B cell (primary cell): Measurements from ENCODE around the gene SMIM45.

Source experiments
- EZH2 ChIP-seq: IDR thresholded peaks from 2 replicates; pipeline ENCODE4 v1.6.1; 2012; ENCODE audit warnings: borderline replicate concordance, low read depth, mild to moderate bottlenecking, moderate library complexity, low read length; ENCODE audit not compliant: insufficient read depth, poor library complexity, severe bottlenecking
- TF ChIP-seq, protein P1 (sequence below): fragments of 200-600 bp; IDR thresholded peaks from one replicate; pipeline ENCODE4 v1.8.0; 2022; ENCODE audit warnings: antibody characterized with exemption, mild to moderate bottlenecking

DNA sequence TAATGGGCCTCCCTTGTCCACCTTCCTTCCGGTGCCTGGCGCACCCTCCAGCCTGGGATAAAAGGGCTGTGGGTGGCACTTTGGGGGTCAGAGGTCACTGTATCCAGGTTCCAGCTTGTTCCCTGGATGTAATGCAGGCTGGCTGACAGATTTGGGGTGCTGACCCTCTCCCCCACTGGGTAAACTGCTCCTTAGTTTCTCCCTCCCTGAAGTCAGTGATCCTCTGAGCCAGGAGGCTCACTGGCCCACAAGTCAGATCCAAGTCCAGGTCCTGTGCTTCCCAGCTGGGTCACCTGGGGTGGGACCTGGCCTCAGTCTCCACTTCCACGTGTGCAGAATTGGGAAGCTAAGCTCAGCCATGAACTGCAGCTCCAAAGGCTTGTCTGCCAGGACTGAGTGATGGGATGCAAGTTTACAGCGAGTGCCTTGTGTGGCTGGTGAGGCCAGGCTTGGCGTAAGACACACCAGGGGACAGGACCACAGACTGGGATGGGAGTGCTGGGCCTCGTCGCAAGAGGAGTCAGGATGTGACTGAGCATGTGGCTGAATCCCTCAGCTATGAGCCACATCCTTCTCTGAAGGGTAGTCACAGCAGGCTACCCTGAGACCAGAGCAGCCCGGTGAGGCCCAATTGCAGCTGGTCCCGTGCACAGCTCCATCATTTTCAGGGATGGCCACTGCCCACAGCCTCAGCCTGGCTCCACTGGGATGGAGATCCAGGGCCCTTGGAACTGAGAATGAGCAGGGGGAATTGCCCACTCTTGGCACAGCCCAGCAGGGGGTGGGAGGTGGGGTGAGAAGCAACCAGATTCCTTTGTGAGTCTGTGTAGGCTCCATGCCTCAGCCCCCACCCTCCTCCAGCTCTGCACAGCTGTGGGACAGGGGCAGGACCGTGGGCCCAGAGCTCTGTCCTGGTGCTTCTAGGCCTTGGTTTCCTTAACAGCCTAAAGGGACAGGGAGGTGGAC lies 44.2 kb upstream of the SMIM45 start:
- TF ChIP-seq, protein P1, sequence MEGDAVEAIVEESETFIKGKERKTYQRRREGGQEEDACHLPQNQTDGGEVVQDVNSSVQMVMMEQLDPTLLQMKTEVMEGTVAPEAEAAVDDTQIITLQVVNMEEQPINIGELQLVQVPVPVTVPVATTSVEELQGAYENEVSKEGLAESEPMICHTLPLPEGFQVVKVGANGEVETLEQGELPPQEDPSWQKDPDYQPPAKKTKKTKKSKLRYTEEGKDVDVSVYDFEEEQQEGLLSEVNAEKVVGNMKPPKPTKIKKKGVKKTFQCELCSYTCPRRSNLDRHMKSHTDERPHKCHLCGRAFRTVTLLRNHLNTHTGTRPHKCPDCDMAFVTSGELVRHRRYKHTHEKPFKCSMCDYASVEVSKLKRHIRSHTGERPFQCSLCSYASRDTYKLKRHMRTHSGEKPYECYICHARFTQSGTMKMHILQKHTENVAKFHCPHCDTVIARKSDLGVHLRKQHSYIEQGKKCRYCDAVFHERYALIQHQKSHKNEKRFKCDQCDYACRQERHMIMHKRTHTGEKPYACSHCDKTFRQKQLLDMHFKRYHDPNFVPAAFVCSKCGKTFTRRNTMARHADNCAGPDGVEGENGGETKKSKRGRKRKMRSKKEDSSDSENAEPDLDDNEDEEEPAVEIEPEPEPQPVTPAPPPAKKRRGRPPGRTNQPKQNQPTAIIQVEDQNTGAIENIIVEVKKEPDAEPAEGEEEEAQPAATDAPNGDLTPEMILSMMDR: no peak
- TF ChIP-seq EZH2: no peak
